Parathyroid adenoma (tissue), 2 donors: ENCODE data around the gene ABHD11.

ENCODE experiments used
- H2AFZ ChIP-seq: fragments of 300-600 bp; sonication (generic); one replicate; pipeline ENCODE4 v1.7.0; 2017; ENCODE audit warnings: antibody characterized with exemption, mild to moderate bottlenecking
- H3K27ac ChIP-seq: fragments of 300-600 bp; sonication (generic); one replicate; pipeline ENCODE4 v1.7.0; 2017
- H3K27me3 ChIP-seq: fragments of 300-600 bp; sonication (generic); one replicate; pipeline ENCODE4 v1.7.0; 2017; ENCODE audit warnings: low read length; ENCODE audit not compliant: control insufficient read depth, insufficient read depth
- H3K36me3 ChIP-seq: fragments of 300-600 bp; sonication (generic); one replicate; pipeline ENCODE4 v1.7.0; 2017; ENCODE audit warnings: low read length; ENCODE audit not compliant: control insufficient read depth, insufficient read depth
- H3K4me1 ChIP-seq: fragments of 300-600 bp; sonication (generic); one replicate; pipeline ENCODE4 v1.7.0; 2017; ENCODE audit warnings: control low read depth
- H3K4me2 ChIP-seq: fragments of 300-600 bp; sonication (generic); one replicate; pipeline ENCODE4 v1.7.0; 2017; ENCODE audit warnings: low read length
- H3K4me3 ChIP-seq: fragments of 300-600 bp; sonication (generic); one replicate; pipeline ENCODE4 v1.7.0; 2017; ENCODE audit warnings: low read depth, low read length
- H3K79me2 ChIP-seq: fragments of 300-600 bp; sonication (generic); one replicate; pipeline ENCODE4 v1.7.0; 2017; ENCODE audit warnings: control low read depth
- H3K9ac ChIP-seq: fragments of 300-600 bp; sonication (generic); one replicate; pipeline ENCODE4 v1.7.0; 2017; ENCODE audit warnings: mild to moderate bottlenecking
- H3K9me3 ChIP-seq: fragments of 300-600 bp; sonication (generic); one replicate; pipeline ENCODE4 v1.7.0; 2017; ENCODE audit warnings: low read length; ENCODE audit not compliant: control insufficient read depth
- TF ChIP-seq, protein P1 (sequence below): fragments of 300-600 bp; sonication (generic); IDR thresholded peaks from one replicate; pipeline ENCODE4 v1.7.0; 2017; ENCODE audit warnings: antibody characterized with exemption, mild to moderate bottlenecking
- donor health status: primary hyperparathyroidism.

Gene ABHD11

GRCh38 chr7:73761854-73762658, 23.5 kb upstream of the ABHD11 start:
- H3K79me2 ChIP-seq = no peaks in the 10 kb centered on the region
- H3K36me3 ChIP-seq = no peaks in the 10 kb centered on the region
- no peaks in the 10 kb centered on the region for H3K9me3 ChIP-seq
- H3K27ac ChIP-seq = no peak overlapping the region
- H2AFZ ChIP-seq = no peak overlapping the region
- no peaks in the 10 kb centered on the region for H3K27me3 ChIP-seq
- H3K4me1 ChIP-seq = no peaks in the 10 kb centered on the region
- no peak overlapping the region for H3K4me3 ChIP-seq
- H3K4me2 ChIP-seq = no peak overlapping the region
- TF ChIP-seq, protein P1, sequence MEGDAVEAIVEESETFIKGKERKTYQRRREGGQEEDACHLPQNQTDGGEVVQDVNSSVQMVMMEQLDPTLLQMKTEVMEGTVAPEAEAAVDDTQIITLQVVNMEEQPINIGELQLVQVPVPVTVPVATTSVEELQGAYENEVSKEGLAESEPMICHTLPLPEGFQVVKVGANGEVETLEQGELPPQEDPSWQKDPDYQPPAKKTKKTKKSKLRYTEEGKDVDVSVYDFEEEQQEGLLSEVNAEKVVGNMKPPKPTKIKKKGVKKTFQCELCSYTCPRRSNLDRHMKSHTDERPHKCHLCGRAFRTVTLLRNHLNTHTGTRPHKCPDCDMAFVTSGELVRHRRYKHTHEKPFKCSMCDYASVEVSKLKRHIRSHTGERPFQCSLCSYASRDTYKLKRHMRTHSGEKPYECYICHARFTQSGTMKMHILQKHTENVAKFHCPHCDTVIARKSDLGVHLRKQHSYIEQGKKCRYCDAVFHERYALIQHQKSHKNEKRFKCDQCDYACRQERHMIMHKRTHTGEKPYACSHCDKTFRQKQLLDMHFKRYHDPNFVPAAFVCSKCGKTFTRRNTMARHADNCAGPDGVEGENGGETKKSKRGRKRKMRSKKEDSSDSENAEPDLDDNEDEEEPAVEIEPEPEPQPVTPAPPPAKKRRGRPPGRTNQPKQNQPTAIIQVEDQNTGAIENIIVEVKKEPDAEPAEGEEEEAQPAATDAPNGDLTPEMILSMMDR = no peak
- no peak overlapping the region for H3K9ac ChIP-seq

GRCh38 chr7:73758581-73759138, 20.1 kb upstream of the ABHD11 start:
- H3K4me1 ChIP-seq = no peaks in the 10 kb centered on the region
- no peak overlapping the region for H3K4me3 ChIP-seq
- no peak overlapping the region for H3K9ac ChIP-seq
- no peaks in the 10 kb centered on the region for H3K9me3 ChIP-seq
- no peak overlapping the region for H3K4me2 ChIP-seq
- H3K36me3 ChIP-seq = no peaks in the 10 kb centered on the region
- no peak overlapping the region for H2AFZ ChIP-seq
- H3K27me3 ChIP-seq = no peaks in the 10 kb centered on the region
- TF ChIP-seq, protein P1 = no peak
- no peaks in the 10 kb centered on the region for H3K79me2 ChIP-seq
- H3K27ac ChIP-seq = no peak overlapping the region

DNA sequence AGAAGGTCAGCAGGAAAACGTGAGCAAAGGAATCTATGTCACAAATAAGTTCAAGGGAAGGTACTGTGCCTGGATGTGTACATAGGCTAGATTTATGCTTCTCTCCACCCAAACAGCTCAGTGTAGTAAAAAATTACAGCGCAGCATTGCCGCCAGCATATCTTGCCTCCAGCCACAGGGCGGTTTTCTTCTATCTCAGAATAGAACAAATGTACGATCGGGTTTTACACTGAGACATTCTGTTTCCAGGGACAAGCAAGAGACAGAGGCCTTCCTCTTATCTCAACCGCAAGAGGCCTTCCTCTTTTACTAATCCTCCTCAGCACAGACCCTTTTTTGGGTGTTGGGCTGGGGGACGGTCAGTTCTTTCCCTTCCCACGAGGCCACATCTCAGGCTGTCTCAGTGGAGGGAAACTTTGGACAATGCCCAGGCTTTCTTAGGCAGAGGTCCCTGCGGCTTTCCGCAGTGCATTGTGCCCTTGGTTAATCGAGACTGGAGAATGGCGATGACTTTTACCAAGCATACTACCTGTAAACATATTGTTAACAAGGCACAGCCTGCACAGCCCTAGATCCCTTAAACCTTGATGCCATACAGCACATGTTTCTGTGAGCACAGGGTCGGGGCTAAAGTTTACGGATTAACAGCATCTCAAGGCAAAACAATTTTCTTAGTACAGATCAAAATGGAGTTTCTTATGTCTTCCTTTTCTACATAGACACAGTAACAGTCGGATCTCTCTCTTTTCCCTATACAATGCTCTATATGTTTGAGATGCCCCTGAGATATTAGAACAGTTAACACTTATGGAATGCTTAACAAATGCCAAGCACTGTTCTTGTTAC, 11.6 kb upstream of the ABHD11 start:
- Histone ChIP-seq H3K9me3 (no peaks in the 10 kb centered on the region), H3K4me2 (no peak overlapping the region), H3K9ac (no peak overlapping the region), H3K79me2 (no peaks in the 10 kb centered on the region), H3K27ac (no peak overlapping the region), H2AFZ (no peak overlapping the region), H3K4me3 (no peak overlapping the region), H3K36me3 (no peaks in the 10 kb centered on the region), H3K4me1 (no peaks in the 10 kb centered on the region), H3K27me3 (no peaks in the 10 kb centered on the region)
- TF ChIP-seq, protein P1 = no peak

GRCh38 chr7:73746378-73746777, 7.8 kb upstream of the ABHD11 start:
- TF ChIP-seq, protein P1 = no peak
- H3K27me3 ChIP-seq = no peaks in the 10 kb centered on the region
- H2AFZ ChIP-seq = no peak overlapping the region
- H3K4me3 ChIP-seq = no peak overlapping the region
- H3K4me2 ChIP-seq = no peak overlapping the region
- H3K27ac ChIP-seq = no peak overlapping the region
- H3K36me3 ChIP-seq = no peaks in the 10 kb centered on the region
- H3K9me3 ChIP-seq = no peaks in the 10 kb centered on the region
- peaks cover 22% of the 10 kb centered on the region for H3K4me1 ChIP-seq
- H3K79me2 ChIP-seq = no peaks in the 10 kb centered on the region
- H3K9ac ChIP-seq = no peak overlapping the region
